Psoas muscle (tissue), 8 donors: Measurements from ENCODE around the gene ZRANB3. TPM values are rescaled to one million over a fixed set of nuclear protein-coding genes. Genes with fewer than 3 reads are reported as not detected.

Experiments used
- ATAC-seq, 4 donors: fragments of 200-7000 bp; cut with Tn5 transposase; one replicate each; pipeline ENCODE4 v1.9.1; 2020; ENCODE audit warnings: moderate library complexity in 3 of 4, mild to moderate bottlenecking in 2 of 4
- DNase-seq, 2 donors: peaks; one replicate each; pipeline ENCODE4 v3.0.0-alpha.2; 2020
- H3K27ac ChIP-seq: fragments of 200-600 bp; one replicate; pipeline ENCODE4 v1.8.0; 2022
- H3K27me3 ChIP-seq, 3 donors: fragments of 200-600 bp in 1 of 3; one replicate each; pipeline versions ENCODE4 v1.6.1 to v1.8.0; 2013 to 2022; ENCODE audit warnings: low read length in 2 of 3, mild to moderate bottlenecking in 2 of 3, moderate library complexity in 1 of 3; ENCODE audit not compliant: insufficient read depth in 3 of 3
- H3K36me3 ChIP-seq, 2 donors: fragments of 200-600 bp in 1 of 2; one replicate each; pipeline versions ENCODE4 v1.6.1 to v1.8.0; 2013 to 2022; ENCODE audit warnings: low read depth in 1 of 2, mild to moderate bottlenecking in 1 of 2, moderate library complexity in 1 of 2; ENCODE audit not compliant: insufficient read depth in 1 of 2
- H3K4me1 ChIP-seq: fragments of 200-600 bp; one replicate; pipeline ENCODE4 v1.8.0; 2022
- H3K4me3 ChIP-seq: fragments of 200-600 bp; one replicate; pipeline ENCODE4 v1.8.0; 2022; ENCODE audit warnings: mild to moderate bottlenecking
- H3K9me3 ChIP-seq: fragments of 200-600 bp; one replicate; pipeline ENCODE4 v1.8.0; 2022
- CTCF ChIP-seq: fragments of 200-600 bp; IDR thresholded peaks from one replicate; pipeline ENCODE4 v1.8.0; 2022; ENCODE audit warnings: antibody characterized with exemption
- WGBS, 3 donors: extraction: QIAGEN DNeasy Blood & Tissue Kit; methylation state at CpG; one replicate each; pipeline versions ENCODE4 v1.1.6 to v1.1.7; 2013; 5-methylcytosine and 5-hydroxymethylcytosine counted together
- intact Hi-C, 2 donors: fragments of 100-400 bp; cut with DNase I; formaldehyde crosslinking; loops; one replicate each; pipeline versions ENCODE4 v1.11.0 to v1.14.2; 2022
- polyA plus RNA-seq, 3 donors: library from polyadenylated mRNA; stranded (reverse); fragments of 200-250 nt; gene quantifications; one replicate each; pipeline ENCODE4 v1.2.3, GENCODE V29; 2013
- total RNA-seq, 4 donors: library from RNA; stranded (reverse); fragmentation: NEBNext Ultra II Directional in 2 of 4; extraction: Animal tissue kit (Norgen Biotek cat#: 25700) in 2 of 4; gene quantifications; one replicate each; pipeline versions ENCODE4 v1.2.1 to v1.2.4, GENCODE V29; 2021 to 2023
- donor health status: healthy with polysubstance abuse.
- donor health status: DM: no; HTN: no; CAD: no; lungs with moderate emphysema.
- donor health status: Bipolar disorder and iron deficiency.
- donor health status: healthy.
- donor health status: DM: yes; HTN: yes; CAD: no.
- donor health status: DM: no; HTN: no; CAD: no.
- donor health status: DM: no; HTN: no; CAD: no.
- donor health status: DM: yes; HTN: yes; CAD: no.

ZRANB3 gene
- total and polyA plus RNA-seq, 7 donors = 1.3 to 6.4 (median 4.0) TPM

GRCh38 chr2:135285391-135285790 lies 245.6 kb downstream of the ZRANB3 start:
- Histone ChIP-seq H3K4me1 (peaks cover 3% of the 10 kb centered on the region), H3K4me3 (no peak overlapping the region), H3K36me3 (no peaks in the 10 kb centered on the region), H3K9me3 (peaks cover 5% of the 10 kb centered on the region), H3K27me3 (no peaks in the 10 kb centered on the region), H3K27ac (no peak overlapping the region)
- intact Hi-C loops = no loop called here
- 66 to 72% (median 71%) methylated on average over 3 of the region's 3 CpGs for WGBS, 3 donors
- ATAC-seq (no peak), DNase-seq (no peak)
- TF ChIP-seq CTCF = no peak

GRCh38 chr2:135281379-135281778 lies 249.6 kb downstream of the ZRANB3 start:
- H3K4me1 ChIP-seq = peaks cover 3% of the 10 kb centered on the region
- H3K9me3 ChIP-seq = no peaks in the 10 kb centered on the region
- 47 to 70% (median 54%) methylated on average over 1 of the region's 1 CpG for WGBS, 3 donors
- H3K27me3 ChIP-seq = no peaks in the 10 kb centered on the region
- ATAC-seq = peak in 3 of 4 donors; percentile 56 to 64 (median 58)
- DNase-seq = no peak
- intact Hi-C loops = no loop called here
- no peak overlapping the region for H3K4me3 ChIP-seq
- H3K27ac ChIP-seq = no peak overlapping the region
- no peaks in the 10 kb centered on the region for H3K36me3 ChIP-seq
- no peak for TF ChIP-seq CTCF

- no peak for DNase-seq
- no peak for ATAC-seq
- no peak for TF ChIP-seq CTCF
- Histone ChIP-seq H3K4me1 (peaks cover 3% of the 10 kb centered on the region), H3K36me3 (no peaks in the 10 kb centered on the region), H3K4me3 (no peak overlapping the region), H3K9me3 (no peaks in the 10 kb centered on the region), H3K27me3 (no peaks in the 10 kb centered on the region), H3K27ac (no peak overlapping the region)
- intact Hi-C loops = no loop called here
Observed at GRCh38 chr2:135279209-135279608, 251.8 kb downstream of the ZRANB3 start.

GRCh38 chr2:135276525-135276924 lies 254.5 kb downstream of the ZRANB3 start:
- Histone ChIP-seq H3K27ac (no peak overlapping the region), H3K36me3 (no peaks in the 10 kb centered on the region), H3K27me3 (no peaks in the 10 kb centered on the region), H3K4me3 (no peak overlapping the region), H3K4me1 (no peaks in the 10 kb centered on the region), H3K9me3 (no peaks in the 10 kb centered on the region)
- ATAC-seq (no peak), DNase-seq (no peak)
- no peak for TF ChIP-seq CTCF
- WGBS, 3 donors = 85 to 91% (median 90%) methylated on average over 2 of the region's 2 CpGs
- intact Hi-C loops = no loop called here

- 96 to 98% (median 97%) methylated on average over 2 of the region's 2 CpGs for WGBS, 3 donors
- intact Hi-C loops = no loop called here
Observed at GRCh38 chr2:135271006-135271405, 260.0 kb downstream of the ZRANB3 start.

More at GRCh38 chr2:135271006-135271405, 260.0 kb downstream of the ZRANB3 start:
- ATAC-seq (no peak), DNase-seq (no peak)
- Histone ChIP-seq H3K27me3 (no peaks in the 10 kb centered on the region), H3K27ac (no peak overlapping the region), H3K36me3 (no peaks in the 10 kb centered on the region), H3K4me1 (no peaks in the 10 kb centered on the region), H3K4me3 (no peak overlapping the region), H3K9me3 (no peaks in the 10 kb centered on the region)
- TF ChIP-seq CTCF = no peak
